A172 (cell line): ENCODE data around the gene PTPRK. TPM values are rescaled to one million over a fixed set of nuclear protein-coding genes. Genes with fewer than 3 reads are reported as not detected.
"Not testable (repeated sequence)": the region's sequence is repeated elsewhere in the genome, so short reads cannot be mapped to it uniquely, and the experiment has no call there.

Experiments used
- DNase-seq: peaks from one replicate; pipeline ENCODE4 v3.0.0-alpha.2; 2015; ENCODE audit warnings: low spot score
- total RNA-seq: library from RNA; depleted of rRNA; stranded (reverse); fragments of >200 nt; shearing (Covaris generic); gene quantifications from 2 replicates; pipeline ENCODE4 v1.2.3, GENCODE V29; 2014

The PTPRK gene
- total RNA-seq, 1 experiment from 2014 or later = 44.1 TPM

DNA sequence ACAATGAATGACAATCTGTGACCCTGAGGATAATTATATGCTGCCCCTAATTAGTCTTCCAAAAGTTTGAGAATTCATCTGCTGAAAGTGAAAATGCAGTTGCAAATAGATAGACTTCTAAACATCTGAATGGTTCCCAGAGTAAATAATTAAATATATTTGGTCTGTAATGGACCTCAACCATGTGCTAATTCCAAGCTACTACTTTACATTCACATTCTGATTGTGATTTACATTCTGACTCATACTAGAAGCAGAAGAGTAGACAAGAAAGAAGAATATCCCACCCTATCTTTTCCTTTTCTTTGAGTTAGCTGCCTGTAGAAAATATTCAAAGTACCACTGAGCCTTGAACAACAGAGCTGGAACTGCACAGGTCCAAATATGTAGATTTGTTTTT, 80.8 kb downstream of the PTPRK start:
- DNase-seq = no peak

DNA sequence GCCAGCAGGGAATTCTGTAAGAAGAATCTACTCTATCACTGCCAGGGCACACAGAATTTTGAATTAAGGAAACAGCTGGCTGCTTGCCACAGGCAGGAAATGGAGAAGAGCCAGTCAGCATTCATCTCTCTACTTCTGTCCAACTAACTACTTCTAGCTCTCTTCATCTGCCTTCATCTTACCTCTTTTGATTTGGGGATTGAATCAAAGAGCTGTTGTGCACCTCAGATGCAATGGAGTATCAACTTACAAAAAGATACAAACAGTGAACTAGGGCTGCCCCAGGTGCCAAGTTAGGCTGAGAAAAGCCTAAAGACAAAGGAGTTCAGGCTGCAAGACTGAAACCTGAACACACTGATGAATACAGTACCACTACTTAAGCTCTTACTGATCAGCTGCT, 82.0 kb downstream of the PTPRK start:
- DNase-seq = no peak

DNA sequence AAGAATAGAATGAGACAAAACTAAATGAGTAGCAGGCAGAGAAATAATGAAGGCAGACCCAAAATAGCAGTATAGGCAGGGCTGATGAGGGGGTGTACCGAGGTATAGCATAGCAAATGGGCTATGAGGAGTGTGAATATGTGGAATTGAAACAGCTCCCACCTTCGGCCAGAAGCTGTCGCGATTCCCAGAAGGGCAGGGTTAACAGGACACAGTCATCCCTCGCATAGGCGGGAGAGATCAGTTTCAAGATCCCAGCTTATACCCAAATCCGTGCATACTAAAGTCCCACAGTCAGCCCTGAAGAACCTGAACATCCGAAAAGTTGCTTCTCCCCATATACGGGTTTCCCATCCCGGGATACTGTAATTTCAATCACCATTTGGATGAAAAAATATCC, 82.7 kb downstream of the PTPRK start:
- DNase-seq = no peak

DNA sequence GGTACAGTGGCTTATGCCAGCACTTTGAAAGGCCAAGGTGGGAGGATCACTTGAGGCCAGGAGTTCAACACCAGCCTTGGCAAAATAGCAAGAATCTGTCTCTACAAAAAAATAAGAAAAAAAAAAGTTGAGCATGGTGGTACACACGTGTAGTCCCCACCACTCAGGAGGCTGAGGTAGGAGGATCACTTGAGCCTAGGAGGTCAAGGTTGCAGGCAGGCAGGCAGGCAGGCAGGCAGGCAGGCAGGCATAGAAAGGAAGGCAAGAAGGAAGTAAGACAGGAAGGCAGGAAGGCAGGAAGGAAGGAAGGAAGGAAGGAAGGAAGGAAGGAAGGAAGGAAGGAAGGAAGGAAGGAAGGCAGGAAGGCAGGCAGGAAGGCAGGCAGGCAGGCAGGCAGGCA, 85.6 kb downstream of the PTPRK start:
- DNase-seq = not testable (repeated sequence)

DNA sequence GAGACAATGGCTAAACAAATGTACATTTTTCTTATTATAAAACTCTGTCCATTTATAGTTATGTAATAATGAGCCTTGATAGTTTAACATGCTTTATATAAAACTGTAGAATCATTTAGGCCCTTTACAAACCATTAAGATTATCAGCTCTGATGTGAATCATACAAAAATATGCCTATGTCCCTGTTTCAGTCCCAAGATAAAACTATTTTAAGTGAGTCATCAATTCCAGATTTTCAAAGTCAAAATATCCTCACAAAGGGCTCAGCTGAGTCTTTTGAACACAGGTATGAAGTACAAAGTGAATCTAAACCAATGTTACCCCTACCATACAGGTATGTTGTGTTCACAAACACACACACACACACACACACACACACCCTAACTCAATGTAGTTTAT, 88.0 kb downstream of the PTPRK start:
- peak; percentile 35 for DNase-seq

DNA sequence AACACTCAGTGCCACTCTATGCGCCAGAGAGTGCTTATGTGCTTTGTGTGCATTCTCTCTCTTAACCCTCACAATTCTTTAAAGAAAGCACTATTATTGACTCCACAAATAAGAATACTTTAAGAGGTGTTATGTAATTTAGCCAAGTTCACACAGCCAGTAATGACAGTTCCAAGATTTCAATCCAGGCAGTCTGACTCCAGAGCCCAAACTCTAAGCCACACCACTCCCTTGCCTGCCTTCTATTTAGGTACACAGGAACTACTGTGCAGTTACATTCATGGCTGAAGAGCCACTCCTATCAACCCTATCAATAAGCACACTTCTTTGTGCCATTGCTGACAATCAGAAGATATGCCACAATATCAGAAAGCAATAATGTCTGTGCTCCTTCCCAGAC, 93.3 kb downstream of the PTPRK start:
- DNase-seq = no peak

DNA sequence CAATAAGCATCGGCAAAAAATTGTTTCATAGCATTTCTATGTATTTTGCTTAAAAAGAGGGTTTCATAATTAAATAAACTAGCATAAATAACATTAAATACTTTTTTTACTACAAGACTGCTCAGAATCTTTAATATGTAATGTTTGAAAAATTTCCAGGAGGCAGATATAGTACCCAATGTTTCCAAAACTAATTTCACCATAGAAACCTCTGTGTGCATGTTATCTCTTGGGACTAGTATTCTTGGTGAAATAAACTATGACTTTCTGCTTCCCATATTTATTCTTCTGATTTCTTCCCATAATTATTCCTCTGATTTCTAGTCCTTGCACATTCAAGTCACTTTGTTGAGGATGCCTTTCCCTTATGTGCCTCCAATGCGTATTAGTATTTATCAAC, 94.5 kb downstream of the PTPRK start:
- DNase-seq = no peak

DNA sequence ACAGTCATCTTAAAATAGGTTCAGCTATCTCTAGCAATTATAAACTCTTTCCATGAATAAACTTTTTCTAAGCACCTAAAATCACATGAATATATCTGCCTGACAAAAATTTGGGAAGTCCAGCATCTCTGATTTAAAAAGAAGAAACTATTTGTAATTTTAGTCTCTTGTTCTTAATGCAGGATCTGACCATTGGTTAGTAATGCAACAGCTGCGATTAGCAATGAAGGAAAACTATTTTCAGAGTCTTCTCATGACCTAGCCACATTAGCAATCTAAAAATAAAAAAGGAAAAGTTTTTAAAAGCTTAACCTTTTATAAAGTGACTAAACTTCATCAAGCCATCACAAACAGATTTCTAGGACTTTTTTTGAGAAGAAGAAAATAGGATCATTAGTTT, 97.5 kb downstream of the PTPRK start:
- no peak for DNase-seq

DNA sequence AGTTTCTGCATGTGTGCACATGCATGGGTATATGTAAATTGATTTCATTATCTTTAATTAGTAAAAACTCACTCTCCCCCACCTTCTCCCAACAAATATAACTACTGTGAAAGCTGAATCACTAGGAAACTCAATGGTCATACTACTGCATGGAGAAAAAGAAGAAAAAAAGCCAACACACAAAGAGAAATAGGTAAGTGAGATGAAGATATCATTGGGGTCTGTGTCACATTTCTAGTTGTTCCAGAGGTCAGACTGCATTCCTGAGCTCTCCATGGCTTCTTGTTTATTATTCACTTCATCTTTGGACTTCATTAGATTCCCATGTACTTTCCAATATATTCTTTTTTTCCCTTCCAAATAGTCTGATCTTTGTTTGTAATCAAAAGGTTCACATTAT, 98.2 kb downstream of the PTPRK start:
- no peak for DNase-seq

DNA sequence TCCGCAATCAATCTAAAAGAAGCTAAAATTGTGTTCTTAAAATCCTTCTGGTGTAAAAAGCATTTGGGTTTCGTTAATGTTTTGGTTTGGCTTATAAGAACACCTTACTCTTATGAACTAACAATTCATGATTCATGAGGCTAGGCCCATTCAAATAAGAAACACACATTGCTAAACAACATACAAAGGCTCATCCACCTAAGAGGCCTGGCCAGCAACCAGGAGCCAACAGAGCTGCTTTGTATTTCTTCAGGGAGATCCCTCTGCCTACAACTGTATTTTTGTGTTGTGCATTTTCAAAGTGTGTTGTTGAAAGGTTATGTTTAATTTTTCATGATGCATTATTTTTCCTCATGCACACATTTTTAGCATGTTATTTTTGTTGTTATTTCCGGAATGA, 98.6 kb downstream of the PTPRK start:
- DNase-seq = no peak

DNA sequence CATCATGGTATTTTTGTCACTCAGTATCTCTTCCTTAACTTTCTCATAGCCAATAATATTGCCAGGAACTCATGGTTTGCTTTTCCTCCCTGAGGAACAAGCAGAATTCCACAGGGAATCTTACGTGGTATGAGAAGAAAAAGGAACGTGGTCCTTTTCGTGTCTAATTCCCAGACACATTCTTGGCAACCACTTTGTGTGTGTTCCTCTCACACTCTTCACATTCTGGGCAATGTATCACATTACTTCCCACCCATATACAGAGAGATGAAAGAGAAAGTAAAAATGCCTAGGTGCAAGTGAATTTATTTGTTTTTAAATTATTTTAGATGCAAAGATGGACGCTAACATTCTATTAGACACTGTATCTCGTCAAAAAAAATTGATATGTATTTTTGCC, 102.7 kb downstream of the PTPRK start:
- DNase-seq = no peak

DNA sequence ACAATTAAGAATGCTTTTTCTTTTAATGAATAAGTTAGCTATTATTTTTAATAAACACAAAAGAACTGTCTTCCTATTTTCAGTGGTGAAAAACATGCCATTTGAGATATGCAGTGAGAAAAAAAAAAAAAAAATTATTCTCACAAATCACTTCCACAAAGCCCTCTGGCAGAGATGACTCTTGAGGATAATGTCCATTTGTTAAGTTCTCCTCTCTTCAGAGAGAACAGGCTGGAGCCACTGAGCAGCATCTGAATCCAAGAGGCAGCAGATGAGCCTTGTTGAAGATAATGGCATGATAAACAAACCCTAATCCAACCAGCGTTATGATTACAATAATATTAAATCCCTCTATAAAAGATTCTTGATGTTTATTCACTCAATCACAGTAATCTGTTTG, 105.0 kb downstream of the PTPRK start:
- DNase-seq = no peak

DNA sequence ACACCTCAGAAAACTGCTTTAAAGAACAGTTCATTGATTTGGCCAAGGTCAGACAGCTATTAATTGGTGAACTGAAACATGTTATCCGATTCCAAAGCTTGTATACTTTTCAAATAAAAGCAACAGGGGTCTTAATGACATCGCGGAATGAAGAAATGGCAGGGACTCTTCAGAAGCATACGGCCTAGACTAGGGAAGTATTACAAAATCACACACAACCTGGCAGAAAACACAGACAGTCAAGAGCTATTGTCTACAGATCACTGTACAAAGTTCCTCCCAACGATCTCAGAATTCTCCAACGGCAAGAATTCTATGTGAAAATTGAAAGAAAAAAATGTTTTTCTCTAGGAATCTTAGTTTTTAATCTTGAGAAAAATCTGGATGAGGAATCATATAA, 105.5 kb downstream of the PTPRK start:
- no peak for DNase-seq

DNA sequence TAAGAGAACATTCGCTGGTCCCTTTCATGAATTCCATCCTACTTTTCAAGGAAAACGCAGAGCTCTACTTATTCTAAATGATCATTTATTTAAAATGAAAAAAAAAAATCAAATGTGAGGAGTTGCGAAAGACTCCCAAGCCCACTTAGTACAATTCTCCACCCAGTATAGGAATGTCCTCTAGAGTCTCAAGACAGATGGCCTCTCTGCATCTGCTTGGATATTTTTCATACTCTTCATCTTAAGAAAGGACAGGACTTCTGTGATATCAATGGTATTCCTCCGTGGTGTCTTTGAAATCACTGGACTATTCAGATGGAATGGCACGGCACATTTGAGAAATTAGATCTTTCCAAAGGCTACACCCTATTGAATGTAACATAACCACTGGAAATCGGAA, 107.1 kb downstream of the PTPRK start:
- no peak for DNase-seq

DNA sequence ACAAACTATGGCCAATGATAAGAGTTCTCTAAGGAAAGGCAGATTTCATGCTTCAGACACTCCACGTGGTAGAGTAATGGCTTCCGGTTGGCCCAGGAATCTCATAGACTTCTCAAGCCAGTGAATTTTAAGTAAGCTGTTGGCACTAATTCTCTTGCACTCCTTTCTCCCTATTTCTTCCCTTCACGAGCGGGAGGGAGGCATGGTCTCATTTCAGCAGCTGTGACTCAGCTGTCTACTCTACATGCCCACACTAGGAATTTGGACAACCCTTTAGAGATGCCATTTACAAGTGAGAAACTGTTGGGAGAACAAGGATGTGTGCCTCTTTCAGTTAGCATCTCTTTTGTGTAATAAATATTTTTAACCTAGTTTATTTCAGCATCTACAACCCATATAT, 107.7 kb downstream of the PTPRK start:
- no peak for DNase-seq

DNA sequence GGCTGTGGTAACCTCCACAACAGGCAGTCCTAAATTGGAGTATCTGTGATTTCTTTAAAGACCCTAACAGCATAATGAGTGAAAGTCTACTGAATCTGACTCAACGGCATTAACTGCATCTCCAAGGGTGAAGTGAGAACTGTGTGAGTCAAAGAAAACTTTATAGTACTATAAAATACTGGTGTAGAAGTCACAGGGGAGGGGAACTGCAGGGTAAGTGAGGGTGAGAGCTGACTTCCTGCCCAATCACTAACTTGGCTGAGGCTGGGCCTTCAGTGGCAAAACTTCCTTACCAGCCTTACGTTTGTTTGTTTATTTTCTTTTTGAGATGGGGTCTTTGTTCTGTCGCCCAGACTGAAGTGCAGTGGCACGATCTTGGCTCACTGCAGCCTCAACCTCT, 109.8 kb downstream of the PTPRK start:
- DNase-seq = no peak

DNA sequence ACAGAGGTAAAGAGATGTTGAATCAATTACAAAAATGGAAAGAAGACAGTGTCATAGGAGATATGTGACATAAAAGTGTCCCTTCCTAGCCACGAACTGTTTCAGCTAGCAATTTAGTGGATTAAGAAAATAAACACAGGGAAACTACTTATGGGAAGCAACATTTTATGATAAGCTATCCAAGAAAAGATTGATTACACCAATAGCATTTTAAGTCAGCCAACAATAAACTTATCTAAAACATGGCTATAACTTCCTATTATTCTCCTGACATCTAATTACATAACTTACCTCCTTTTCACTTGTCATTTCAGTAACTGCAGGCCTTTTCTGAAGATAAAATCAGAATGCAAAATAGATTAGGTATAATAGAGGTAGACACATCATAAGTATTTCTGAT, 111.4 kb downstream of the PTPRK start:
- no peak for DNase-seq

DNA sequence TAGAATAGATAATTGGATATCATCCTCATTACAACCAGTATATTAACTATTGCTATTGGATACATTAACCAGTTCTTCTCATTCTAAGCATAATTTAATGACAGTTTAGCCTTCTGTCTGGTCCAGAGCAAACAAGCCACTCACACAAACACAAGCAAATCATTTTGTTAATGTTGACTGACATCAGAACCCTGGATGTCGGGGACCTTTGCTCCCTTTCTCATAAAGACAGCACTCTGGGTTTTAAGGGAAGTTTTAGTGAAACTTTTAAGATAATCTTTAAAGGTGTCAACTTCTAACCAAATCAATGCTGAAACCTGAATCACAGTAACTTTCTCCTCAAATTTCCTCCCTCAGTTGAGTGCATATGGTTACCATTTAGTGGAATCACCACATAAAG, 113.9 kb downstream of the PTPRK start:
- no peak for DNase-seq

DNA sequence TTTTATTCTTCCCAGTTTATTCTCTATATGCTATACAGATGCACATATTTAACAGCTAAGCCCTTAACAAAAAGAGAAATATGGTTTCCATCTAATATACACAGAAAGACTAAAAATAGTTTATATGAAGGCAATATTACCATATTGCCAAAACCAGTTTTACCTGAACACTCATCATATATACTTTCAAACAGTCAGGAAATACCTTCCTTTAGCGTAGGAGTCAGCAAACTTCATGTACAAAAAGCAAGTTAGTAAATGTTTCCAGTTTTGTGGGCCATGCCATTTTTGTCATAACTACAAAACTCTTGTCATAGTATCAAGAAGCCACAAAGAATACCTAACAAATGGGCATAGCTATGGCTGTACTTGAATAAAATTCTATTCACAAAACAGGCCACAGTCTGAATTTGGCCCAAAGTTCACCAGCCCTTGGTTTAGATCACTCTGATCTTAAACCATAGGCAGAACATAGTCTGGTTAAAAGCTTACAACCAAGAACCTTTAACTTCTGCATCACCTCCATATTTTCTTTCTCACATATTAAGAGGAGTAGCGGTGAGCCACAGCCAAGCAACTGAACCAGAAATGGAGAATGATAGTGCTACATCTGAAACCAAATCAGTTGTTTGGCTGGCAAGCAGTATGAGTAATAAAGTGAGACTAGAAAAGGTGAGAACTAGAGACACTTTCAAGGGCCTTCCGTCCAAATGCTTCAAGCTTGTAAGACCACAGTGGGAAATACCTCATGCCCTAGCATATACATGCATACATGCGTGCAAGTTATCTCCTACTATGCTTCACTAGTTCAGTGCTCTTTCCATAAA, 116.6 kb downstream of the PTPRK start:
- no peak for DNase-seq

DNA sequence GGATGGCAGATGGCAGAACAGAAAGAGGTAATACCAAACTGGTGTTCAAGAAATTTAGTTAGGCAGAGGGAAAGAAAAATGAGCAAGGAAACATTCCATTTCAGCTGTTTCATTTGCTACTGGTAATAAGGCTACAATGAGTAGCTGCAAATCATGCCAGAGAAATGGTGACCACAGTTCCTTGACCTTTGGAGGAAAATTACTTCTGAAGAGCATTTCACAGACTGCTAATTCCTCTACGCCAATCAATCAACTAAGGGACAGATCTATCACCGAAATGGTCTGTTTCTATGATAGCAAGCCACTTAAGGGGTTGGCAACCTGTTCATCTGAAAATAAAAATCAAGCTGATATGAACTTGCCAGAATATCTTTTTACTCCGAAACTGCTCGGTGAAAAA, 119.5 kb downstream of the PTPRK start:
- DNase-seq = no peak

DNA sequence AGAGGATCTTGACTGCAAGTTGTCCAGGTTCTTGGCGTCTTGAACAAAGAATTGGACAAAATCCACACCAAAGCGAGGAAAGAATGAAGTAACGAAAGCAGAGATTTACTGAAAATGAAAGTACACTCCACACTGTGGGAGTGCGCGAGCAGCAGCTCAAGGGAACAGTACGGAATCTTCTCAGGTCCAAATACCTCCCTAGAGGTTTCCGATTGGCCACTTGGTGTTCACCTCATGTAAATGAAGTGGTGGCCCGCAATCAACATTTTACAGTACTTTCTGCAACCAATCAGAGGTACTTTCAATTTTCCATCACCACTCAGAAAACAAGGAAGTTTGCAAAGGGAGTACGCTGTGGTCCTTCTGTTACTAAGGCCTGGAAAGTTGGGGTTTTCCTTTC, 122.4 kb downstream of the PTPRK start:
- no peak for DNase-seq

DNA sequence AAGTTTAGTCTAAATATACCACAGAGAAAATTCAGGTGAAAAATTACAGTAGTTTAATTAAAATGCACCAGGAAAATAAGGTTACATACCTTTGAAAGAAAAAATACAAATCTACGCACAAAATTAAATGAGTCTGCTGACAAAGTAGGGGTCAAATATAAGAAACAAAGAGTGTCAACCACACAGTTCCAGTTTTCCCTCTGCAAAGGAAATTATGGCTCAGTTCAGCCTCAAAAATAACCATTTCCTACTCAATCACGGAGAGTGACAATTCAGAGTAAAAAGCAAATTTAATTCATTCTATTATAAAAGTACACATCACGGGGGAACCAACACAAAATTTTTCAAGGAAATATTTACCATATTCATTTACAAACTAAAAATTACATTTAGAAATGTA, 124.8 kb downstream of the PTPRK start:
- DNase-seq = no peak

DNA sequence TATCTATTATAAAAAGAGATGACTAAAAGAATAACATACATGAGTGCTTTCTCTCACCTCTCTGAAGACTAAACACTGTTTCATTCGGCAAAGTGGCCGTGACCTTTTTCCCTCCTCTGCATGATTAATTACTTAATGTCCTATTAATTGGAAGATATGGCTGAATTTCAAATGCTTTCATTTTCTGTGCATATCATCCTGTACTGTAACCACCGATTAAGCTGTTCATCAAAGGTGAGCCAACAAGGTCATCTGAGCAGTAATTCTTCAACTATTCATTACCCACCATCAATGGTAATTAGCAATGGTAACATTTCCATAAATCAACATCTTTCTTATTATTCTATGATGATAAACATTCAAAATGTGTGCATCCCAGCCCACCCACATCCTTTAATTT, 125.2 kb downstream of the PTPRK start:
- DNase-seq = no peak

DNA sequence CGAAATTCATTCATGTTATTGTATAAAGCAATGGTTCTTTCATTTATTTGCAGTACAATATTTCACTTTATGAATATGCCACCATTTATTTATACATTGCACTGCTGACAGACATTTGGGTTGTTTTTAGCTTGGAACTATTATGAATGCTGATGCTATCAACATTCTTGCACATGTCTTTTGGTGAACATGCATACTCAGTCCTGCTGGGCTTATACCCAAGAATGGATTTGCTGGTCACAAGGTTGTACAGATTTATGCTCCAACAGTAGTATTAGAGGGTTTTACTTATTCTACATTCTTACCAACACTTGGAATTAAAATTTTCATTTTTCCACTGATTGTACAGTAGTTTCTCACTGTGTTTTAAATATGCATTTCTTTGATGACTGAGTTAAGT, 126.2 kb downstream of the PTPRK start:
- DNase-seq = no peak
